Tibial nerve (tissue), 4 donors: ENCODE measurements around the gene TTC28. TPM values are rescaled to one million over a fixed set of nuclear protein-coding genes. Genes with fewer than 3 reads are reported as not detected.

Source experiments
- DNase-seq, 2 donors: peaks; one replicate each; pipeline ENCODE4 v3.0.0-alpha.2; 2019; ENCODE audit warnings: low spot score in 2 of 2
- H3K27ac ChIP-seq, 4 donors: fragments of 200-600 bp; sonication (generic) in 3 of 4; one replicate each; pipeline ENCODE4 v1.5.1; 2017 to 2019; ENCODE audit warnings: mild to moderate bottlenecking in 1 of 4
- H3K27me3 ChIP-seq, 2 donors: fragments of 200-600 bp; sonication (generic) in 1 of 2; one replicate each; pipeline versions ENCODE4 v1.5.1 to v1.6.0; 2017 to 2019
- H3K36me3 ChIP-seq, 3 donors: fragments of 200-600 bp; sonication (generic); one replicate each; pipeline ENCODE4 v1.5.1; 2018 to 2019
- H3K4me1 ChIP-seq, 4 donors: fragments of 200-600 bp; sonication (generic) in 3 of 4; one replicate each; pipeline ENCODE4 v1.5.1; 2017 to 2019
- H3K4me3 ChIP-seq, 4 donors: fragments of 200-600 bp; sonication (generic) in 3 of 4; one replicate each; pipeline ENCODE4 v1.5.1; 2017 to 2019; ENCODE audit warnings: mild to moderate bottlenecking in 1 of 4, moderate library complexity in 1 of 4
- H3K9me3 ChIP-seq, 4 donors: fragments of 200-600 bp; sonication (generic) in 3 of 4; one replicate each; pipeline ENCODE4 v1.5.1; 2017 to 2019
- EP300 ChIP-seq, 2 donors: sonication (generic); formaldehyde crosslinking; IDR thresholded peaks; one replicate each; pipeline ENCODE4 v1.6.1; 2017; ENCODE audit warnings: antibody characterized with exemption in 2 of 2, mild to moderate bottlenecking in 1 of 2
- POLR2A ChIP-seq, 2 donors: fragments of 450-650 bp; IDR thresholded peaks; one replicate each; pipeline ENCODE4 v1.6.1; 2017; ENCODE audit warnings: antibody characterized with exemption in 2 of 2, mild to moderate bottlenecking in 2 of 2, moderate library complexity in 2 of 2
- WGBS, 2 donors: methylation state at CpG; one replicate each; pipeline ENCODE4 v1.1.5; 2018; 5-methylcytosine and 5-hydroxymethylcytosine counted together
- total RNA-seq, 4 donors: library from RNA; depleted of rRNA; stranded (reverse); fragments of >200 nt; gene quantifications; one replicate each; pipeline ENCODE4 v1.1.0, GENCODE V29; 2016
- TF ChIP-seq, protein P1 (sequence below), 5 experiments: fragments of 200-600 bp in 3 of 5; fragments of 450-650 bp in 2 of 5; sonication (generic) in 3 of 5; IDR thresholded peaks; one replicate each; pipeline ENCODE4 v1.5.1; 2016 to 2019; ENCODE audit warnings: antibody characterized with exemption in 5 of 5, mild to moderate bottlenecking in 3 of 5, moderate library complexity in 2 of 5

TTC28 gene
- total RNA-seq, 4 donors from 2014 or later = 83.9 to 177 (median 128) TPM

DNA sequence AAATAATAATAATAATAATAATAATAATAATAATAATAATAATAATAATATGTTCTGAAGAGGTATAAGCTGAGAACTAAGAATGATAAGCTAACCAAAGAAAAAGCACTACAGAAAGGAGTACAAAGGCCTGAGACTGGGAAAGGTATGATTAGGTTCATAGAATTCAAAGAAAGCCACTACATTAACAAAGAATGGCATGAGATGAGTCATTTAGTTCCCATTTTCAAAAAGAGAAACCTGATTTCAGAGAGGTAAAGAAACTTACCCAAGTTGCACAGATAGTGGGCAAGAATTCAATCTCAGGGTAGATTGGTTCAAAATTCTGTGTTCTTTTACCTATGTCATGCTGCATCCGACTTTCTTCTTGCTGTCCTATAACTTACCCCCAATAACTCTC lies 350.9 kb downstream of the TTC28 start:
- TF ChIP-seq EP300 (IDR thresholded peaks at IDR 0.05) (no peak), POLR2A (IDR thresholded peaks at IDR 0.05) (no peak)
- TF ChIP-seq, protein P1, sequence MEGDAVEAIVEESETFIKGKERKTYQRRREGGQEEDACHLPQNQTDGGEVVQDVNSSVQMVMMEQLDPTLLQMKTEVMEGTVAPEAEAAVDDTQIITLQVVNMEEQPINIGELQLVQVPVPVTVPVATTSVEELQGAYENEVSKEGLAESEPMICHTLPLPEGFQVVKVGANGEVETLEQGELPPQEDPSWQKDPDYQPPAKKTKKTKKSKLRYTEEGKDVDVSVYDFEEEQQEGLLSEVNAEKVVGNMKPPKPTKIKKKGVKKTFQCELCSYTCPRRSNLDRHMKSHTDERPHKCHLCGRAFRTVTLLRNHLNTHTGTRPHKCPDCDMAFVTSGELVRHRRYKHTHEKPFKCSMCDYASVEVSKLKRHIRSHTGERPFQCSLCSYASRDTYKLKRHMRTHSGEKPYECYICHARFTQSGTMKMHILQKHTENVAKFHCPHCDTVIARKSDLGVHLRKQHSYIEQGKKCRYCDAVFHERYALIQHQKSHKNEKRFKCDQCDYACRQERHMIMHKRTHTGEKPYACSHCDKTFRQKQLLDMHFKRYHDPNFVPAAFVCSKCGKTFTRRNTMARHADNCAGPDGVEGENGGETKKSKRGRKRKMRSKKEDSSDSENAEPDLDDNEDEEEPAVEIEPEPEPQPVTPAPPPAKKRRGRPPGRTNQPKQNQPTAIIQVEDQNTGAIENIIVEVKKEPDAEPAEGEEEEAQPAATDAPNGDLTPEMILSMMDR (IDR thresholded peaks at IDR 0.05) = no peak
- no peaks in the 10 kb centered on the region for H3K9me3 ChIP-seq
- H3K4me3 ChIP-seq = no peak overlapping the region
- WGBS, 2 donors = 95 to 100% methylated on average over 1 of the region's 1 CpG
- peaks cover 0 to 41% (median 12%) of the 10 kb centered on the region in 4 donors for H3K4me1 ChIP-seq
- no peak overlapping the region for H3K27ac ChIP-seq
- H3K36me3 ChIP-seq = no peaks in the 10 kb centered on the region
- DNase-seq = no peak
- H3K27me3 ChIP-seq = no peaks in the 10 kb centered on the region

DNA sequence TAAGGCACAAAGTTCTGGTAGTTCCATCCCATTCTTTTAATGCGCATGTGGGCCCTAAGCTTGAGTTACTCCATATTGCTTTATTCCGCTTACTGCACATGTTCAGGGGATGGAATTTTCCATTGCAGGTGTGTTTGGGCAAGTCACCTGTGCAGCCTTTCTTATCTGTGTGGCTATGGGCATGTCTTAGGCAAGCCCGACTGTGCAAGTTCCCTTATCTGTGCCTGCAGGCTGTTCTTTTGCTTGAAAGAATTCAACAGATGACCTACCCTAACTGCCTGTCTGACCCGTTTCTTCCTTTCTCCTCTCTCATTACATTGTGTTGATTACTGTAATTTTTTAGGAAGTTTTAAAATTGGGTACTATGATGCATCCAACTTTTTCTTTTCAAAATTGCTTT lies 363.6 kb downstream of the TTC28 start:
- DNase-seq = no peak
- H3K4me1 ChIP-seq = no peaks in the 10 kb centered on the region
- no peaks in the 10 kb centered on the region for H3K9me3 ChIP-seq
- H3K4me3 ChIP-seq = no peak overlapping the region
- H3K27ac ChIP-seq = no peak overlapping the region
- no peaks in the 10 kb centered on the region for H3K27me3 ChIP-seq
- TF ChIP-seq, protein P1 (IDR thresholded peaks at IDR 0.05) = no peak
- TF ChIP-seq EP300 (IDR thresholded peaks at IDR 0.05) (no peak), POLR2A (IDR thresholded peaks at IDR 0.05) (no peak)
- WGBS, 2 donors = 95 to 97% methylated on average over 4 of the region's 4 CpGs
- H3K36me3 ChIP-seq = no peaks in the 10 kb centered on the region

DNA sequence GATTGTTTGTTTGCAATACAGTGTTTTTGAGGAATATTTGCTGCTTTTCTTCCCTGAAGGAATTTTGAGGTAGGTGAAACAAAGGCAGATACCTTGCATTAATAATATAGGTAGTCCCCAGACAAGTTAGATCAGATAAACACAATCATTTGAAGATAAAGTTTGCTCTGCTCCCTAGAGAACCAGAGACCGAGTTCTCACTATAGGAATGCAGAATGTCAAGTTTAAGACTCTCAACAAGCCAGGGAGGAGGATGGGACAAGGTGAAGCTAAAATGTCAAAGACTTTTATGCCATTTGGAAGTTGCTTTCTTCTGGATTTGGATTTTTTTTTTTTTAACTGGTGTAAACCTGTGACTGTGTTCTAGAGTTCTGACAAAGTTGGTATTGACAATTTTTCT lies 364.7 kb downstream of the TTC28 start:
- no peak overlapping the region for H3K27ac ChIP-seq
- no peaks in the 10 kb centered on the region for H3K36me3 ChIP-seq
- WGBS, 2 donors = 94 to 98% methylated on average over 1 of the region's 1 CpG
- H3K4me1 ChIP-seq = no peaks in the 10 kb centered on the region
- no peaks in the 10 kb centered on the region for H3K9me3 ChIP-seq
- H3K4me3 ChIP-seq = no peak overlapping the region
- no peak for TF ChIP-seq POLR2A (IDR thresholded peaks at IDR 0.05)
- TF ChIP-seq, protein P1 (IDR thresholded peaks at IDR 0.05) = no peak
- TF ChIP-seq EP300 (IDR thresholded peaks at IDR 0.05) = no peak
- H3K27me3 ChIP-seq = no peaks in the 10 kb centered on the region
- no peak for DNase-seq

DNA sequence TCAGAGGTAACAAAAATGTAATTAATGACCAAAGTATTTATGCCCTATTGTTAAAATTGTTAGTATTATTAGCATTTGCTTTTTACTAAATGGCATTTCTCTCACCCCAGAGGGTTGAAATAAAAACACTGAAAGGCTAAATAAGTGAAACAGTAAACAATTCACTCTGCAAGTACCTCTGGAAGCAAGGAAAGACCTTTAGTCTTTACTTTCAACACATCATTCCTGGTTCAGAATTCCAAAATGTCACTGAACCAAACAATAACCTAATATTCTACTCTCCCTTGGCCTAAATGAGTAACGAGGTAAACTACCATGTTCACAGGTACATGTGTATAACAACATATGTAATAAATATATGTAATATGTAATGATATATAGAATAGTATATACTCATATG lies 369.3 kb downstream of the TTC28 start:
- Histone ChIP-seq H3K4me1 (peaks cover 0 to 8% (median 0%) of the 10 kb centered on the region in 4 donors), H3K4me3 (no peak overlapping the region), H3K27me3 (no peaks in the 10 kb centered on the region), H3K9me3 (no peaks in the 10 kb centered on the region), H3K27ac (no peak overlapping the region), H3K36me3 (no peaks in the 10 kb centered on the region)
- no peak for DNase-seq
- 82 to 97% methylated on average over 1 of the region's 1 CpG for WGBS, 2 donors
- TF ChIP-seq POLR2A (IDR thresholded peaks at IDR 0.05) (no peak), EP300 (IDR thresholded peaks at IDR 0.05) (no peak)

DNA sequence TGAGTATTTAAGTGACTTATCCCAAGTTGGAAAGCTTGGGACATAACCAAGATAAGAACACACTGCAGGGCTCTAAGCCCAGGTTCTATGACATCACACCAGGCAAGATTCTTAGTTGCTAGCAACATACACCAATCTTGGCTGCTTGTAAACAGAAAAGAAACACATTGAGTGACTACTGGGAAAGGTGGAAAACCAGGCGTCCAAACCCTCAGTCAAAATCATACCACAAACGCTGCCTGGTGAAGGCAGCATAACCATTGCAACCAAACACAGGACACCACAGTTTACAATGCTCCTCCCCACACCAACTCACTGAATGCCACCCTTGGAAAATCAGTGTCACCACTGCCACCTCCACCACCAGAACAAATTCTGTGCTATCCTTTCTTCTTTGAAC lies 379.9 kb downstream of the TTC28 start:
- Histone ChIP-seq H3K36me3 (no peaks in the 10 kb centered on the region), H3K27ac (no peak overlapping the region), H3K4me1 (peaks cover 0 to 30% (median 2%) of the 10 kb centered on the region in 4 donors), H3K4me3 (no peak overlapping the region), H3K27me3 (no peaks in the 10 kb centered on the region), H3K9me3 (no peaks in the 10 kb centered on the region)
- DNase-seq = no peak
- 70 to 81% methylated on average over 2 of the region's 2 CpGs for WGBS, 2 donors
- TF ChIP-seq, protein P1 (IDR thresholded peaks at IDR 0.05) = no peak
- TF ChIP-seq POLR2A (IDR thresholded peaks at IDR 0.05) = no peak
- TF ChIP-seq EP300 (IDR thresholded peaks at IDR 0.05) = no peak

DNA sequence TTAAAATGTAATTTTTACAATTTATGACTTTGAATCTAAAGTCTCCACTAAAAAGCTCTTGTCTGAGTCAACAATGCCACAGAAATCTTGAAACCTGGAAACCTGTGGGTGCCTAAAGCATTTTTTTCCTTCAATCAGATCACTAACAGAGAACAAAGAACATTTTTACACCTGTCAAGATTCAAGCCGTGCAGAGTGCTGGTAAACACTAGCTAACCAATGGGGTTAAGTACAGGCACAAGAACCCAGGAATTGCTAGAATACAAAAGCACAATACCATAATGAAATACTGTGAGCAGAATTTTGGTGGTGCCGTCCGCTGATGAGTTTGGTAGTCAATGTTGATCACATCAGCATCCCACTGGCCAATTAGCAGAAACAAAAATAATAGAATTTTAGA lies 380.3 kb downstream of the TTC28 start:
- no peak for DNase-seq
- TF ChIP-seq, protein P1 (IDR thresholded peaks at IDR 0.05) = no peak
- TF ChIP-seq POLR2A (IDR thresholded peaks at IDR 0.05) (no peak), EP300 (IDR thresholded peaks at IDR 0.05) (no peak)
- H3K9me3 ChIP-seq = no peaks in the 10 kb centered on the region
- peaks cover 0 to 4% (median 0%) of the 10 kb centered on the region in 3 donors for H3K36me3 ChIP-seq
- peaks cover 0 to 30% (median 2%) of the 10 kb centered on the region in 4 donors for H3K4me1 ChIP-seq
- H3K4me3 ChIP-seq = no peak overlapping the region
- 79 to 90% methylated on average over 3 of the region's 3 CpGs for WGBS, 2 donors
- H3K27me3 ChIP-seq = no peaks in the 10 kb centered on the region
- no peak overlapping the region for H3K27ac ChIP-seq
